ENCODE data around the gene RBFOX2. TPM values are rescaled to one million over a fixed set of nuclear protein-coding genes. Genes with fewer than 3 reads are reported as not detected.

The RBFOX2 gene
- total RNA-seq, 2 experiments from 2014 or later, result 1.9 to 2.4 TPM

GRCh38 chr22:36002718-36003260 is 25.8 kb downstream of the RBFOX2 start:
- H3K9me3 Mint-ChIP-seq, result no peaks in the 10 kb centered on the region
- no peak overlapping the region for H3K4me3 Mint-ChIP-seq
- CTCF ChIA-PET, result no interaction called here
- POLR2A ChIA-PET, result no interaction called here
- H3K27ac Mint-ChIP-seq, result no peak overlapping the region
- no peaks in the 10 kb centered on the region for H3K27me3 Mint-ChIP-seq
- TF ChIP-seq CTCF (IDR thresholded peaks at IDR 0.05), result no peak
- DNase-seq (no peak), ATAC-seq (ENCODE audit: poor library complexity) (no peak)
- no peaks in the 10 kb centered on the region for H3K36me3 ChIP-seq (ENCODE audit: insufficient read depth, low read length)
- no peaks in the 10 kb centered on the region for H3K4me1 ChIP-seq (ENCODE audit: insufficient read depth, low read length)
- H3K4me3 ChIP-seq (ENCODE audit: low read length), result no peak overlapping the region
- H3K27ac ChIP-seq (ENCODE audit: low read depth in 1 of 2, low read length in 2 of 2), result no peak overlapping the region
- H3K36me3 Mint-ChIP-seq (ENCODE audit: low read depth), result no peaks in the 10 kb centered on the region
- peaks cover 3 to 4% of the 10 kb centered on the region in 2 experiments for H3K27me3 ChIP-seq (ENCODE audit: control insufficient read depth in 1 of 2, insufficient read depth in 2 of 2, low read length in 2 of 2)
- intact Hi-C loops (cut with DNase I, micrococcal nuclease), result no loop called here
- no peaks in the 10 kb centered on the region for H3K4me1 Mint-ChIP-seq (ENCODE audit: low read depth)
- no peaks in the 10 kb centered on the region for H3K9me3 ChIP-seq (ENCODE audit: control insufficient read depth in 1 of 2, insufficient read depth in 1 of 2, low read length in 2 of 2)

- H3K27me3 ChIP-seq (ENCODE audit: control insufficient read depth in 1 of 2, insufficient read depth in 2 of 2, low read length in 2 of 2), result peaks cover 3 to 4% of the 10 kb centered on the region in 2 experiments
- H3K4me3 Mint-ChIP-seq, result no peak overlapping the region
- intact Hi-C loops (cut with DNase I, micrococcal nuclease), result no loop called here
- H3K27me3 Mint-ChIP-seq, result no peaks in the 10 kb centered on the region
- H3K27ac Mint-ChIP-seq, result no peak overlapping the region
- no peak for ATAC-seq (ENCODE audit: poor library complexity)
- no peaks in the 10 kb centered on the region for H3K36me3 ChIP-seq (ENCODE audit: insufficient read depth, low read length)
- no peak for TF ChIP-seq CTCF (IDR thresholded peaks at IDR 0.05)
- ChIA-PET CTCF (no interaction called here), POLR2A (no interaction called here)
- H3K27ac ChIP-seq (ENCODE audit: low read depth in 1 of 2, low read length in 2 of 2), result no peak overlapping the region
- DNase-seq, result no peak
- H3K4me1 Mint-ChIP-seq (ENCODE audit: low read depth), result no peaks in the 10 kb centered on the region
- H3K4me3 ChIP-seq (ENCODE audit: low read length), result no peak overlapping the region
- no peaks in the 10 kb centered on the region for H3K9me3 Mint-ChIP-seq
- no peaks in the 10 kb centered on the region for H3K36me3 Mint-ChIP-seq (ENCODE audit: low read depth)
- no peaks in the 10 kb centered on the region for H3K9me3 ChIP-seq (ENCODE audit: control insufficient read depth in 1 of 2, insufficient read depth in 1 of 2, low read length in 2 of 2)
- no peaks in the 10 kb centered on the region for H3K4me1 ChIP-seq (ENCODE audit: insufficient read depth, low read length)
These were observed 26.5 kb downstream of the RBFOX2 start for GRCh38 chr22:36002084-36002483.

DNA sequence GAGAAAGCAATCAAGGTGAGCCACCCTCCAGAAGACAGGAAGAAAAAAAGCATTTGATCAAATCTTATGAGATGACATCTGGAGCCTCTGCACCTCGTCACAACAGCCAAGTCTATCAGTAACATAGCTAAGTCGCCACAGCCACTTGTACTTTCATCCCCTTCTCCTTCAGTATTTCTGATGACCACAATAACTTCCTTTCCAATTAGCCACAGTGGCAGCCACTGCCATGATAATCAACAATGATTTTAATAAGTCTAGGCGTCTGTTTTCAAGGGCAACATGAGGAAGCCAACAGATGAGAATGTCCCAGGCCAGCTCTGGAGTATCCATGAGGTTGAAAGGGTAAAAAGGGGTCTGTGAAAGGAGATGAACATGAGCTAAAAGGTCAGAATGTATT is 29.9 kb downstream of the RBFOX2 start:
- Mint-ChIP-seq H3K36me3 (ENCODE audit: low read depth) (no peaks in the 10 kb centered on the region), H3K9me3 (no peaks in the 10 kb centered on the region), H3K4me3 (no peak overlapping the region), H3K27ac (no peak overlapping the region), H3K27me3 (no peaks in the 10 kb centered on the region), H3K4me1 (ENCODE audit: low read depth) (no peaks in the 10 kb centered on the region)
- DNase-seq (no peak), ATAC-seq (ENCODE audit: poor library complexity) (no peak)
- Histone ChIP-seq H3K4me3 (ENCODE audit: low read length) (no peak overlapping the region), H3K36me3 (ENCODE audit: insufficient read depth, low read length) (no peaks in the 10 kb centered on the region), H3K27ac (ENCODE audit: low read depth in 1 of 2, low read length in 2 of 2) (no peak overlapping the region), H3K27me3 (ENCODE audit: control insufficient read depth in 1 of 2, insufficient read depth in 2 of 2, low read length in 2 of 2) (no peaks in the 10 kb centered on the region), H3K4me1 (ENCODE audit: insufficient read depth, low read length) (no peaks in the 10 kb centered on the region), H3K9me3 (ENCODE audit: control insufficient read depth in 1 of 2, insufficient read depth in 1 of 2, low read length in 2 of 2) (no peaks in the 10 kb centered on the region)
- ChIA-PET CTCF (interaction anchor here (1.2 kb wide), 1 partner anchor 29 kb away, joined by 3 read pairs; no protein-coding TSS in a partner anchor), POLR2A (no interaction called here)
- TF ChIP-seq CTCF (IDR thresholded peaks at IDR 0.05), result no peak
- intact Hi-C loops (cut with DNase I, micrococcal nuclease), result no loop called here
